ENCODE measurements around the gene CCDC33.

The CCDC33 gene

GRCh38 chr15:74259821-74260607 lies 23.9 kb downstream of the CCDC33 start:
- no peak for DNase-seq

DNA sequence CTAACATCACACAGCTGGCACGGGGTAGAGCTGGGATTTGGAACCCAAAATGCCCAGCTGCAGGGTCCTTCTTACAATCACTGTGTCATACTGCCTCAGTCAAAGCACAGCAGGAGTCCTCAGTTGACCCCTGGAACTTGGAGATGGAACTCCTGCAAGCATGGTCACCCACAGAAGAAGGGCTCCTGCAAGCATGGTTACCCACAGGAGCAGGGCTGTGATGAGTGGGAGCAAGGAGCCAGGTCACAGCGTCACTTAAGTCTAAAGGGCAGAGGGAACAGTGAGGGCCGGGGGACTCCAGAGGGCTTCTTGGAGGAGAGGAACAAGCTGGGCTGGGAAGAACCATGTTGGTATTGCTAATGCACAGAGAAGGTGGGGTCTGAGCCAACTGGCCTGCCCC lies 24.9 kb downstream of the CCDC33 start:
- DNase-seq = no peak

DNA sequence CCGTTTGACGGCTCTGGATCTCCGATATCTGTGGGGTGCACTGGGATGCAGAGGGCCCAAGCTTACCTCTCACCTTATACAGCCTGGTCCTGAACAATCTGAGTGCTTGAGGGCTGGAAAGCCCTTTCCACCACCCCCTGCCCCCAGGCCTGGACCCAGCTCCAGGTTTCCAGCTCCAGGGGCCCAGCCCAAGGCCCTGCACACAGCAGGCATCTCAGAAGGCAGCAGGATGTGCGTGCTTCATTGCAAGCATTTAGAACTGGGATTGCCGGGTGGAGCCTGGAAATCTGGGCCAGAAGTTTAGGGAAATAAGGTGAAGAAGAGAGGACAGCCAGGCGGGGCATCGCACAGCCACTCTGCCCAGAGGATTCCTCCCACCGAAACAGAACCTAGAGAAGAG lies 25.6 kb downstream of the CCDC33 start:
- no peak for DNase-seq

DNA sequence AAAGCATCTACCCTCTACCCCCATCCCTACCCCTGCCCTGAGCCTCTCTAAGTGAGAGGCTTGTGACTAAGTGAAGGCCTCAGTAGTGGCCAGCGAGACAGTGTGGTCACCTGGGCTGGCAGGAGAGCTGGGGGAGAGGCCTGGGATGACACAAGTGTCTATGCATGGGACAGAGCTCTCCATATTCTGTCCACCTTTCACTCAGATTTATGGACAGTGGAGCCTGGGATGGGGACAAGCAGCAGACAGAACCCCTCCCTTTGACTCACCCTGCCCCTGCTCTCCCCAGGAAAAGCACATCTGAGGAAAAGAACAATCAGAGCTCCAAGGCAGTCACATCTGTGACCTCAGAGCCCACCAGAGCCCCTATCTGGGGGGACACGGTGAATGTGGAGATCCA lies 26.0 kb downstream of the CCDC33 start:
- DNase-seq = no peak

- no peak for DNase-seq
Observed at GRCh38 chr15:74262625-74263024, 26.5 kb downstream of the CCDC33 start.

DNA sequence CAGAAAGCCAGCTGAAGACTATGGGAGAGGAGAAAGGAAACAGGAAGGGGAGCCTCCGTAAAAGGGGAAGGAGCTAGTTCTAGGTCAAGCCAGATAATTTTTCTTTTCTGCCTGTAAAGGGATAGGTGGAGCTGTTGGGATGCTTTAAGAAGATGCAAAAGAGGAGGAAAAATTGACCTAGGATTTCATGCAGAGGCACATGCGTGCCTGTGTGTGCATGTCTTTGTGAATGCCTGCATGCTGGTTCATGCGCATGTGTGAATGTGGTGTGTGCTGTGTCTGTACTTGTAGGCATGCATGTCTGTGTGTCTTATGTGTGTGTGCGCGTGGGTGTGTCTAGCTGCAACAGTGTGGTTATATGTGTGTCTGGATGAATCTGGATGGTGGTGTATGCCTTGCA lies 27.3 kb downstream of the CCDC33 start:
- no peak for DNase-seq

DNA sequence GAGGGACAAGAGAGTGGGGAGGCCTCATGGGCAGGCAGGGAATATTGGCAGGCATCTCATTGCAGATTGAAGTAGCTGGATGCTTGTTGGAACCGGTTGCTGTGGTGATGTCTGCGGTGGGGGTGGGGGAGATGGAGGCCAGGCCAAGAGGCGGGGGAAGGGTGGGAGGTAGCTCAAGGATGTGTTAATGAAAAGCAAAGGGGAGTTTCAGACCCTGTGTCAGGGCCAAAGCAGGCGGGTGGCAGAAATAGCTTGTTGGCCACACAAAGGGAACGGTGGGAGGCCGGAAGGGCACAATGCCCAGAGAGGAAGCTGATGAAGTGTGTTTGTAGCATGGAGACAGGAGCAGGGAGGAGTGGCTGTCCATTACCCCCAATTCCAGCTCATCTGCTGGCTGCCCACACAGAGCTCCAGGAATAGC lies 28.0 kb downstream of the CCDC33 start:
- no peak for DNase-seq

GRCh38 chr15:74265046-74265639 lies 29.0 kb downstream of the CCDC33 start:
- DNase-seq = no peak

GRCh38 chr15:74268020-74268419 lies 31.9 kb downstream of the CCDC33 start:
- no peak for DNase-seq

- DNase-seq = no peak
Observed at GRCh38 chr15:74269362-74270035, 33.4 kb downstream of the CCDC33 start.

- no peak for DNase-seq
Observed at GRCh38 chr15:74270155-74270554, 34.0 kb downstream of the CCDC33 start.

GRCh38 chr15:74270854-74271520 lies 34.9 kb downstream of the CCDC33 start:
- no peak for DNase-seq

- DNase-seq = no peak
Observed at GRCh38 chr15:74272812-74273211, 36.7 kb downstream of the CCDC33 start.

DNA sequence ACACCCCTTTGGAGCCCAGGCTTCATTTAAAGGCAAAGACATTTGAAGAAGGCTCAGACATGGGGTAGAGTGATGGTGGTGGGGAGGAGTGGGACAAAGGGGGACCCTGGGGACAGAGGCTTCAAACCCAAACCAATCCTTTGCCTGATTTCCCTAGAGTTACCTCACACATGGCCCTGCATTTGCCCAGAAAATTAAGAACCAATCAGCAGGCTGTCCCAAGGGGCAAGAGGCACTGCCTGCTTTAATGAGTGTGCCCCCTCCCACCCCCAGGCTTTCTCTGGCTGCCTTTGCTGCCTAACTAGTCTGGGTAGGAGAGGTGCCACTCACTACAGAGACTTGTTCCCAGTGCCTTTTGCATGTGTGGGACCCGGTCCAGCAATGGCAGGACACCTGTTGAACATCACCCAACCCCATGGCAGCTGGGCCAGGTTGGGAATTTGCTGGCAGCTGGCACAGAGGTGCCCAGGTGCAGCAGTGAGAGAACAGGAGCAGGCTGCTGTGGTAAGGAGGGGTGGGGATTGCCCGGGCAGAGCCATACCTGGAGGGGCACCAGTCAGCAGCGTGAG lies 38.4 kb downstream of the CCDC33 start:
- DNase-seq = no peak

GRCh38 chr15:74275957-74276356 lies 39.8 kb downstream of the CCDC33 start:
- DNase-seq = no peak

GRCh38 chr15:74276560-74276959 lies 40.4 kb downstream of the CCDC33 start:
- no peak for DNase-seq

- DNase-seq = no peak
Observed at GRCh38 chr15:74277242-74277810, 41.2 kb downstream of the CCDC33 start.

DNA sequence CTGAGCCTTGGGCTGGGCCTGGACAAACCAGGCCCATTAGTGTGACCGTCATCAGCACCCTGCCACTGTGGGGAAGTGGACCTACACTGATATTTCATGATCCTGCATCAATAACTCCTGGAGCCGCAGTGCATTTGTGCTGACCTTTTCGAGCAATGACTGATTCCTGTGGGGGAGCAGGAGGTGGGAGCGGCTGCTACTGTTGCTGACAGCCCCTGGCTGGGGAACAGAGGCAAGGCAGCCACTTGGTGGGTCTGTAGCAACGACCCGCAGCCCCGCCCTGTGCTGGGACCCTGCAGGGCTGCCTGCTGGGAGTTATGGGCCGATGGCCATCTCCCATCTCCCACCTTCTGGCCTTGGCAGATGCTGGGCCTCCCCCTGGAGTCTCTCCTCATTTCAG lies 42.1 kb downstream of the CCDC33 start:
- no peak for DNase-seq

- DNase-seq = no peak
Observed at GRCh38 chr15:74281147-74282133, 45.3 kb downstream of the CCDC33 start.

GRCh38 chr15:74283368-74283767 lies 47.2 kb downstream of the CCDC33 start:
- no peak for DNase-seq

GRCh38 chr15:74289671-74290070 lies 53.5 kb downstream of the CCDC33 start:
- no peak for DNase-seq

DNA sequence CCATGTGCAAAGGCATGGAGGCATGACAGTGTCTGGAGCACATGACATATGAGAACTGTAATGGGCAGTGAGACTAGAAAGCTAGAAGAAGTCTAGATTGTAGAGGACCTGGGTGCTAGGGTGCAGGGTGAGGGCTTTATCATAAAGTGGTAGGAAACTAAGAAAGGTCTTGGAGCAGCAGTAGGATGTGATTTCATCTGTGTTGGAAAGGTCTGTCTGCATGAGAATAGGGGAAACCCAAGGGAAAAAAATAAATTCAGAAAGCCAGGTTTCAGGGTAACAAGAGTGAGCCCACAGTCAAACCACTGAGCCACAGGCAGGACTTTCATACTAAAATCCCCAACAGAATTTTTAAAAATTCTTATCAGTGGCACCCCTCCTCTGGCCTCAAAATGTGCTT lies 54.5 kb downstream of the CCDC33 start:
- no peak for DNase-seq

Measured in AML-193 (cell line).